ENCODE results near the gene MYEOV.

MYEOV gene

GRCh38 chr11:69286374-69287371 lies 7.3 kb upstream of the MYEOV start:
- no peak for DNase-seq (ENCODE audit: low spot score)

- peak; percentile 97 for DNase-seq (ENCODE audit: low spot score)
These were observed 5.7 kb upstream of the MYEOV start for GRCh38 chr11:69287968-69288882.

DNA sequence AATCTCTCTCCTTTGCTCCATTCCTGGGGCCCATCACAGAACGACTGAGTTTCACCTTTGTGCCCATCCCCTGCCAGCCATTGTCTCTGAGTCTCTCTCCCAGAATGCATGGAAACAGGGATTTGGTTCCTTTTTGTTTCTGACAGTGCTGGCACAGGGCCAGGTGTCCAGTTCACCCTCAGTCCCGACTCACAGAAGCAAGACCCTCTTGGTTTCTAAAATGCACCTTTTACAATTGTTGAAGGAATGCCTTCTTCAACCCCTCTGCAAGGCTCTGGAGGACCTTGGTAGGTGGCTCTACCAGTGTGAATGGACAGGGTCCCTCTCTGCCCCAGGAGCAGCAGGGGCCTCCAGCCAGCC lies 5.1 kb upstream of the MYEOV start:
- DNase-seq (ENCODE audit: low spot score): no peak

- no peak for DNase-seq (ENCODE audit: low spot score)
These were observed 3.1 kb upstream of the MYEOV start for GRCh38 chr11:69290806-69291205.

- DNase-seq (ENCODE audit: low spot score): no peak
These were observed 2.4 kb upstream of the MYEOV start for GRCh38 chr11:69291459-69292110.

DNA sequence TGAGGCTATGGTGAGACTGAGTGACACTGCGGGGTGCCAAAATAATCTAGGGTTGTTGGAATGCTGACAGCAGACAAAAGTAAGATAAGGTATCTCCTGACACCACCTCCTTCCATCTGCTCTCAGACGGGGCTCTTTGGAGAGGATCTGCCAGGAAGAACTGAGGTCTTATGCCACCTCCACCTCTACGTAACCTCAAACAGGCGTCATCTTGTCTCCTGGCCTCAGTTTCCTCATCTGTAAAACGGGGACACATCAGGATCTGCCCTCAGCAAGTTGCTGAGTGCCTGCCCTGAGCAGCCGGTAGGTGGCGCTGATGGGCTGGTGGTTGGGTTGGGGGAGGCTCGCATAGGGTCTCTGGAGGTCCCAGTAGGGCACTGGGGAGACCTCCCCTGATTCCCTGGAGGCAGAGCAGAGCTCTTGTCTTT lies 1.7 kb upstream of the MYEOV start:
- DNase-seq (ENCODE audit: low spot score): peak; percentile 80

- no peak for DNase-seq (ENCODE audit: low spot score)
These were observed 868 bp upstream of the MYEOV start for GRCh38 chr11:69293087-69293486.

GRCh38 chr11:69294571-69295078 lies 670 bp downstream of the MYEOV start:
- DNase-seq (ENCODE audit: low spot score): no peak

DNA sequence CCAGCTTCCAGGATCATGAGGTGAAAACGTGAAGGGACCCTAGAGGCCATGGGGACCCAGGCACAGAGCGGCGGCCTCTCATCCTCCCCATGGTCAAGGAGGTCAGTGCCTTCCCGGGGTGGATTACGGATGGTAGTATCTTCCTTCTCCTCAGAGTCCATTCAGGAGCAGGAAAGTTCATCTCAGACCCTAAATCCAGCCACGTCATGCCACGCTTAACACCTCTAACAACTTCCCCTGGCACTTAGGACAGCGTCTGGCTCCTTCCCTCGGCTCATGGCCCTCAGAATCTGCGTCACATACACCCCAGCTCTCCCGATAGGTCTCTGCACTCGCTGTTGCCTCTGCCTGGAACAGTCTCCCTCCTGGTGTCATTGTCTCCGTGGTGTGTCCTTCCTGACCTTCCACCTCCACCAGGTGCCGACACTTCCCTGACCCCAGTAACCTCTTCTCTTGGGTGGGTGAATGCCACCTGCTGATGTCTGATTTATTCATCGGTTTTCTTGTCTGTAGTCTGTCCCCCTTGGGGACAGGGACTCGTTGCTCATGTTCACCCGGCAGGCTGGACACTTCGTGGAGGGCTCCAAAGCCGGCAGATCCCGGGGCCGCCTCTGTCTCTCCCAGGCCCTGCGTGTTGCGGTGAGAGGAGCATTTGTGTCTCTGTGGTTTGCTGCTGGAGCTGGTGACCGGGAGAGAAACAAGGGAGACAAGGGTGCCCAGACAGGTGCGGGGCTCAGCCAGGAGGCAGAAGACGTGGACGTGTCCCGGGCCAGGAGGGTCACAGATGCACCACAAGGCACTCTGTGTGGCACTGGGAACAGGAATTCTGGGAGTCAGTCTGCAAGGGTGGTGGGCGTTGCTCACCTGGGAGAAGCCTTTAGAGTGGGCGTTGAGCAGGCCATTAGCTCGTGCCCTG lies 1.4 kb downstream of the MYEOV start:
- DNase-seq (ENCODE audit: low spot score): no peak

DNA sequence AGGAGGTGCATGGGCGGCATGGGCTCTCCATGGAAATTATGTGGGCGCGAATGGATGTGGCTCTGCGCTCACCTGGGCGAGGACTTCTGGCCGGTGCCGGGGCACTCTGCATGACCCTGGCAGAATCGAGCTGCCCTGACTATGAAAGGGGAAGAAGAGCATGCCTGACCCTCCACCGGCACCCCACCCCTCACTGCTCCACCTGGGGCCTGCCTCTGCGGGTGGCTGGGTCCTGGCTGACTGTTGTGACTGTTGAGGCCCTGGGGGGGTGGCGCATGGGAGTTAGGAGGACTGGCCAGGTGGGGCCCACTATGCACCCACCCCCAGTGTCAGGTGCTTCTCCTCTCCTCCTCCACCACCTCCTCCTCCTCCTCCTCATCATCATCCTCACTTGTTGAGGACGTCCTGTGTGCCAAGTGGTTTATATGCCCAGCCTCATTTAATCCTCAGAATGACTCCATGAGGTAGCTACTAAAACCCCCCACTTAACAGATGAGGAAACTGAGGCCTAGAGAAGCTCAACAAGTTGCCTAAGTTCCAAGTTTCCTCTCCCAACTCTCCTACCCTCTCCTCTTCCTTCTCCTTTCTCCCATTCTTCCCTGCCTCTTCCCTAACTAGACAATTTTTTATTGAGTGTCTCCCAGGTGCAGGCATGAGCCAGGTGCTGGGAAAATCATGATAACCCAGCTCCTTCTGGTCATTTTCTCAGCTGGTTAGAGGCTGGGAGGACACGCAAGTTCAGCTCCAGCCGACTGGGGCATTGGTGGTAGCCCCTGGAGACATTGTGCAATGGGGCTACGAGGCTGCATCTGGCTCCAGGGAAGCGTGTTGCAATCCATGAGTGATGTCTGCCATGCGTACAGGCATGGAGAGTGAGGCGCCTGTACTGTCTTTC lies 2.3 kb downstream of the MYEOV start:
- peak; percentile 99 for DNase-seq (ENCODE audit: low spot score)

- DNase-seq (ENCODE audit: low spot score): peak; percentile 94
These were observed 3.2 kb downstream of the MYEOV start for GRCh38 chr11:69296890-69297786.

- DNase-seq (ENCODE audit: low spot score): no peak
These were observed 3.9 kb downstream of the MYEOV start for GRCh38 chr11:69297787-69298266.

GRCh38 chr11:69298267-69299022 lies 4.5 kb downstream of the MYEOV start:
- peak; percentile 84 for DNase-seq (ENCODE audit: low spot score)

DNA sequence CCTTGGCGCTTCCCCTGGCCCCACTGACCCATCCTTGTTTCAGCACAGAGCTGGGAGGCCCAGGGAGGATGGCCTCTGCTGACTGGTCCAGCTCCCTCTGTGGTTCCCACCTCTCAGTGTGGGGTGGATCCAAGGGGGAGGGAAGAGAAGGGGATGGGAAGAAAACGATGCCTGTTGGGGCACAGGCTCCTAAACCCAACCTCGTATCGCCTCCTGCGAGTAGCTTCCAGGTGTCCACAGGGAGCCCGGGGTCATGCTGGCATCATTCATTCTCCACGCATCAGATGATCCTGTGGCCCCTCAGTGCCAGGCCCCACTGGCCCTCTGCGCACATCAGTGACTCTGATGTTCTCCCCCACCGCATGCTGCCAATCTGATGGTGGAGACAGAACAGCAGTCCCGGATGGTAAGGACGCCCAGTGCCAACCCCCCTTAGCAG lies 5.1 kb downstream of the MYEOV start:
- peak; percentile 52 for DNase-seq (ENCODE audit: low spot score)

- no peak for DNase-seq (ENCODE audit: low spot score)
These were observed 5.6 kb downstream of the MYEOV start for GRCh38 chr11:69299572-69299971.

DNA sequence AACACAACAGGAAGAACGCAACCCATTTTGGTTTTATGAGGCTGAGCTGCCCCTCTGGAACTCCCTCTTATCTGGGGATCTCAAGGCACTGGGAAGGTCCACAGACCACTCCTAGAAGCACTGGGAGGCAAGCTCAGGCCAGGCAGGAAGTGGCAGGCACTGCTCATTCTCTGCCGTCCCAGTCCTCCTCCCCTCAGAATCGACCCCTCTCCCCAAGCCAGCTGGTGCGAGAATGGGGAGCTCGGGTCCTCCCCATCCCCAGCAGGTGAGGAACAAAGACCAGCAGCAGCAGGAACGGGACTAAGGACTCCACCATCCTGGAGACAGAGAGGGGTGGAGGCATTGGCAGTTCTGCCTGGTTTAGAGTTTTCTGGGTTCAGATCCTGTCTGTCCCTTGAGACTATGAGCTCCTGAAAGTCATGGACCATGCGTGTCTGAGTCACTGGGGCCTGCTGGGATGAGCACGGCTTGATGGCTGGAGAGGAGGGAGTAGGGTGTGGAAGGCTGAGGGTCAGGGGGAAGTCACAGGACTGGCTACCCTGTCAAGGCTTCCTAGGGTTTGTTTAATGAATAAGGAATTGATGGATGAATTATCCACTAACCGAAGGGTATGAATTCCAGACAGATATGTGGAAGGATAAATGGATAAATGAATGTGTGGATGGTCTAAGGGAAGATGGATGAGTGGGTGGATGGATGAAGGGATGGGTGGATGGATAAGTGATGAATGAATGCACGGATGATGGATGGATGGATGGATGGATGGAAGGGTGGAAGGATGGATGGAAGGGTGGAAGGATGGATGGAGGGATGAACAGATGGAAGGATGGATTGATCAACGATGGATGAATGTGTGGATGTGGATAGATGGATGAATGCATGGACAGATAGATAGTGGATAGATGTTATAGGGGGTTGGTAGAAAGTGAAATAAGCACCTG lies 6.4 kb downstream of the MYEOV start:
- DNase-seq (ENCODE audit: low spot score): no peak

DNA sequence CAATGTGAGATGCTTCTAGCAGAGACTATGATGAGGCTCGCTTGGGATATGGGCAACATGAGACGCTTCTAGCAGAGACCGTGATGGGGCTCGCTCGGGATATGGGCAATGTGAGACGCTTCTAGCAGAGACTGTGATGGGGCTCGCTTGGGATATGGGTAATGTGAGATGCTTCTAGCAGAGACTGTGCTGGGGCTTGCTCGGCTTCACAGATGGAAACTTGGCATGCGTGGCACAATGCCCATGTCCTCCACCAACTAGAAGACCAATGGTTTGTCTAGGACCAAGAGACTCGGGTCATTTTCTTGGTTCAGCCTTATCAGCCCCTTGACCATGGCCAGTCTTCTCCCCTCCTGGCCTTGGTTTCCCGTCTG lies 7.1 kb downstream of the MYEOV start:
- no peak for DNase-seq (ENCODE audit: low spot score)

Measured in HuH-7.5 (cell line).